WTC11 (cell line): ENCODE results near the gene SERPINA6.
"Not testable (repeated sequence)": the region's sequence is repeated elsewhere in the genome, so short reads cannot be mapped to it uniquely, and the experiment has no call there.

ENCODE experiments used
- IRF1 ChIP-seq: sonication (generic); formaldehyde crosslinking; IDR thresholded peaks from 2 replicates; pipeline ENCODE4 v1.8.0; 2023; ENCODE audit warnings: missing genetic modification reagents
- ZBTB21 ChIP-seq: sonication (generic); formaldehyde crosslinking; IDR thresholded peaks from 2 replicates; pipeline ENCODE4 v1.8.1; 2023; ENCODE audit warnings: mild to moderate bottlenecking, missing genetic modification reagents, borderline replicate concordance
- ZNF512 ChIP-seq: sonication (generic); formaldehyde crosslinking; IDR thresholded peaks from 2 replicates; pipeline ENCODE4 v1.8.1; 2022; ENCODE audit warnings: missing genetic modification reagents, borderline replicate concordance
- TF ChIP-seq, protein P1 (sequence below): fragments of 200-600 bp; IDR thresholded peaks from 2 replicates; pipeline ENCODE4 v1.8.0; 2022; ENCODE audit warnings: antibody characterized with exemption

DNA sequence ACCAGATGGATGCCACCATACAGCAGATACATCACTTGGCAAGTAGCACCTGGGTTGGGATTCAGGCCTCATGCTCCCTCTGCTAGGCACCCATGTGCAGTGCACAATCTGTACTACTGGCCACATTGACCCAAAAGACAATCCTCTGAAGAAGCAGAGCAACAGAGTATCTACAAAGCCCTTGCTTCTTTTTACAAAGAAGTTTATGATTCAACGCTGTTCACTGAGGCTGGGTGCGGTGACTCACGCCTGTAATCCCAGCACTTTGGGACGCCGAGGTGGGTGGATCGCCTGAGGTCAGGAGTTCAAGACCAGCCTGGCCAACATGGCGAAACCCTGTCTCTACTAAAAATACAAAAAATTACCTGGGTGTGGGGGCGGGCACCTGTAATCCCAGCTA is 31.1 kb upstream of the SERPINA6 start:
- not testable (repeated sequence) for TF ChIP-seq IRF1, ZBTB21, ZNF512 (CRISPR knock-in tag)
- TF ChIP-seq, protein P1, sequence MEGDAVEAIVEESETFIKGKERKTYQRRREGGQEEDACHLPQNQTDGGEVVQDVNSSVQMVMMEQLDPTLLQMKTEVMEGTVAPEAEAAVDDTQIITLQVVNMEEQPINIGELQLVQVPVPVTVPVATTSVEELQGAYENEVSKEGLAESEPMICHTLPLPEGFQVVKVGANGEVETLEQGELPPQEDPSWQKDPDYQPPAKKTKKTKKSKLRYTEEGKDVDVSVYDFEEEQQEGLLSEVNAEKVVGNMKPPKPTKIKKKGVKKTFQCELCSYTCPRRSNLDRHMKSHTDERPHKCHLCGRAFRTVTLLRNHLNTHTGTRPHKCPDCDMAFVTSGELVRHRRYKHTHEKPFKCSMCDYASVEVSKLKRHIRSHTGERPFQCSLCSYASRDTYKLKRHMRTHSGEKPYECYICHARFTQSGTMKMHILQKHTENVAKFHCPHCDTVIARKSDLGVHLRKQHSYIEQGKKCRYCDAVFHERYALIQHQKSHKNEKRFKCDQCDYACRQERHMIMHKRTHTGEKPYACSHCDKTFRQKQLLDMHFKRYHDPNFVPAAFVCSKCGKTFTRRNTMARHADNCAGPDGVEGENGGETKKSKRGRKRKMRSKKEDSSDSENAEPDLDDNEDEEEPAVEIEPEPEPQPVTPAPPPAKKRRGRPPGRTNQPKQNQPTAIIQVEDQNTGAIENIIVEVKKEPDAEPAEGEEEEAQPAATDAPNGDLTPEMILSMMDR: not testable (repeated sequence)
